ENCODE results near the gene TAS2R42.

TAS2R42 gene

GRCh38 chr12:11147420-11147819 lies 39.3 kb downstream of the TAS2R42 start:
- DNase-seq (ENCODE audit: low read depth in 1 of 2, low spot score in 1 of 2) = no peak

- DNase-seq (ENCODE audit: low read depth in 1 of 2, low spot score in 1 of 2) = no peak
Measured at GRCh38 chr12:11144297-11144696, 42.4 kb downstream of the TAS2R42 start.

- DNase-seq (ENCODE audit: low read depth in 1 of 2, low spot score in 1 of 2) = no peak
Measured at GRCh38 chr12:11143352-11143751, 43.4 kb downstream of the TAS2R42 start.

GRCh38 chr12:11136075-11136474 lies 50.7 kb downstream of the TAS2R42 start:
- no peak for DNase-seq (ENCODE audit: low read depth in 1 of 2, low spot score in 1 of 2)

Data from stimulated activated CD4-positive, alpha-beta T cell treated with anti-CD3 and anti-CD28 coated beads, Interleukin-15, amount 100 ng/mL, for 1 hour (primary cell).